Coronary artery (tissue), 2 donors: ENCODE data around the gene A4GALT.
"Not testable (repeated sequence)": the region's sequence is repeated elsewhere in the genome, so short reads cannot be mapped to it uniquely, and the experiment has no call there.

Source experiments
- DNase-seq: peaks from one replicate; pipeline ENCODE4 v3.0.0-alpha.2; 2017; ENCODE audit warnings: low spot score
- H3K27ac ChIP-seq, 2 donors: fragments of 200-600 bp; sonication (generic); one replicate each; pipeline ENCODE4 v1.5.1; 2016 to 2019
- H3K4me3 ChIP-seq: fragments of 200-600 bp; sonication (generic); 2 replicates; pipeline ENCODE4 v1.5.1; 2016; ENCODE audit warnings: mild to moderate bottlenecking, moderate library complexity
- CTCF ChIP-seq: fragments of 200-600 bp; sonication (generic); IDR thresholded peaks from one replicate; pipeline ENCODE4 v1.5.1; 2019; ENCODE audit warnings: antibody characterized with exemption

A4GALT gene

GRCh38 chr22:42679691-42680090 lies 41.0 kb downstream of the A4GALT start:
- Histone ChIP-seq H3K27ac (no peak overlapping the region), H3K4me3 (no peak overlapping the region)
- TF ChIP-seq CTCF = no peak
- no peak for DNase-seq

GRCh38 chr22:42678894-42679293 lies 41.8 kb downstream of the A4GALT start:
- no peak overlapping the region for H3K4me3 ChIP-seq
- H3K27ac ChIP-seq = peak overlapping the region in 1 of 2 donors; percentile 20
- no peak for DNase-seq
- TF ChIP-seq CTCF = no peak

- DNase-seq = not testable (repeated sequence)
- peak overlapping the region in 1 of 2 donors; percentile 89 for H3K27ac ChIP-seq
Measured at GRCh38 chr22:42677936-42678335, 42.7 kb downstream of the A4GALT start.

GRCh38 chr22:42676059-42676607 lies 44.5 kb downstream of the A4GALT start:
- Histone ChIP-seq H3K27ac (peak overlapping the region; percentile 58 to 89), H3K4me3 (no peak overlapping the region)
- TF ChIP-seq CTCF = no peak
- no peak for DNase-seq

More at GRCh38 chr22:42677936-42678335, 42.7 kb downstream of the A4GALT start:
- H3K4me3 ChIP-seq = not testable (repeated sequence)

GRCh38 chr22:42673898-42674401 lies 46.7 kb downstream of the A4GALT start:
- no peak for TF ChIP-seq CTCF

GRCh38 chr22:42673071-42673470 lies 47.6 kb downstream of the A4GALT start:
- peak overlapping the region in 1 of 2 donors; percentile 68 for H3K27ac ChIP-seq
- H3K4me3 ChIP-seq, DNase-seq: not testable (repeated sequence)

More at GRCh38 chr22:42673898-42674401, 46.7 kb downstream of the A4GALT start:
- no peak for DNase-seq
- H3K27ac ChIP-seq = peak overlapping the region; percentile 36 to 68
- no peak overlapping the region for H3K4me3 ChIP-seq

- Histone ChIP-seq H3K4me3 (no peak overlapping the region), H3K27ac (peak overlapping the region in 1 of 2 donors; percentile 60)
- no peak for TF ChIP-seq CTCF
- DNase-seq = no peak
Measured at GRCh38 chr22:42670921-42671709, 49.6 kb downstream of the A4GALT start.

- DNase-seq = no peak
- Histone ChIP-seq H3K27ac (no peak overlapping the region), H3K4me3 (no peak overlapping the region)
- TF ChIP-seq CTCF = no peak
Measured at GRCh38 chr22:42670046-42670445, 50.6 kb downstream of the A4GALT start.

GRCh38 chr22:42666393-42666792 lies 54.3 kb downstream of the A4GALT start:
- DNase-seq, H3K4me3 ChIP-seq, H3K27ac ChIP-seq: not testable (repeated sequence)
